ENCODE measurements around the gene POLR2F.

DNA sequence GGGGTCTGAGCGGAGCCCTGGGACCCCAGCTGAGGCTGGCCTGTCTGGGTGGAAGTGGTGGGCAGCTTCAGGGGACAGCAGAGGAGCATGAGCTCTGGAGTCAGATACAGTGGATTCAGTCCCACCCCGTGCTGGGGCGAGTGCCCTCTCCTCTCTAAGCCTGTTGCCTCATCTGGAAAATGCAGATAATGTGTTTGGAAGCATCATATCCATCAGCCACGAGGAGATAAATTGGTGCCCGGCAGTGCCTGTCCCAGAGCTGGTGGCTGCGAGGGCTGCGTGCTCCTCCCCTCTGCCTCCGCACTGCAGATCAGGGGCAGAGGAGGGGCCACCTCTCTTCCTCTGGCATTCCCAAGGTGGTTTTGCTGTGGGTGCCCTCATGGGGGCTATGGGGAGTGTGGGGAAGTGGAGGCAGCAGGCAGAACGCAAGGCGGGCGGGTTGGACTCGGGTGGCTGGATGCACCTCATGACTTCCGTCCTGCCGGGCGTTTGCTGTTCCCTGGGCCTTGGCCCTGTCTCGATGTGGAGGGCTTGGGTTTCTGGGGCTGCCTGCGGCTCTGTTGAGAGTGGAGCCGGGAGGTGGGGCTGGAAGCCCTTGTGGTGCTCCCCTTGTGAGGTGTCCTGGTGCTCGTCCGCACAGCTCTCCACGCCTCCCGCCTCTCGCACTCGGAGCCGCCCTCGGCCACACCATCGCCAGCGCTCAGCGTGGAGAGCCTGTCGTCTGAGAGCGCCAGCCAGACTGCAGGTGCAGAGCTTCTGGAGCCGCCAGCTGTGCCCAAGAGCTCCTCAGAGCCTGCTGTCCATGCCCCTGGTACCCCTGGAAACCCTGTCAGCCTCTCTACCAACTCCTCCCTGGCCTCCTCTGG lies 26.5 kb upstream of the POLR2F start:
- TF ChIP-seq, protein P1, sequence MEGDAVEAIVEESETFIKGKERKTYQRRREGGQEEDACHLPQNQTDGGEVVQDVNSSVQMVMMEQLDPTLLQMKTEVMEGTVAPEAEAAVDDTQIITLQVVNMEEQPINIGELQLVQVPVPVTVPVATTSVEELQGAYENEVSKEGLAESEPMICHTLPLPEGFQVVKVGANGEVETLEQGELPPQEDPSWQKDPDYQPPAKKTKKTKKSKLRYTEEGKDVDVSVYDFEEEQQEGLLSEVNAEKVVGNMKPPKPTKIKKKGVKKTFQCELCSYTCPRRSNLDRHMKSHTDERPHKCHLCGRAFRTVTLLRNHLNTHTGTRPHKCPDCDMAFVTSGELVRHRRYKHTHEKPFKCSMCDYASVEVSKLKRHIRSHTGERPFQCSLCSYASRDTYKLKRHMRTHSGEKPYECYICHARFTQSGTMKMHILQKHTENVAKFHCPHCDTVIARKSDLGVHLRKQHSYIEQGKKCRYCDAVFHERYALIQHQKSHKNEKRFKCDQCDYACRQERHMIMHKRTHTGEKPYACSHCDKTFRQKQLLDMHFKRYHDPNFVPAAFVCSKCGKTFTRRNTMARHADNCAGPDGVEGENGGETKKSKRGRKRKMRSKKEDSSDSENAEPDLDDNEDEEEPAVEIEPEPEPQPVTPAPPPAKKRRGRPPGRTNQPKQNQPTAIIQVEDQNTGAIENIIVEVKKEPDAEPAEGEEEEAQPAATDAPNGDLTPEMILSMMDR (IDR thresholded peaks at IDR 0.05): no peak
- no peak for TF ChIP-seq POLR2A (IDR thresholded peaks at IDR 0.05)
